Epithelial cell of proximal tubule (primary cell): ENCODE measurements around the gene FAM24A. TPM values are rescaled to one million over a fixed set of nuclear protein-coding genes. Genes with fewer than 3 reads are reported as not detected.

Experiments
- DNase-seq: peaks from one replicate; pipeline ENCODE4 v3.0.0-alpha.2; 2011; ENCODE audit warnings: low read depth
- H3K4me3 ChIP-seq: 2 replicates; pipeline ENCODE4 v1.5.1; 2011; ENCODE audit warnings: low read depth, mild to moderate bottlenecking, low read length
- total RNA-seq: library from RNA; depleted of rRNA; stranded (reverse); fragments of >200 nt; gene quantifications from 2 replicates; pipeline ENCODE4 v1.2.3, GENCODE V29; 2015
- TF ChIP-seq, protein P1 (sequence below): conservative IDR thresholded peaks from 2 replicates; pipeline ENCODE4 v1.5.1; 2012; ENCODE audit warnings: low read depth, mild to moderate bottlenecking, low read length

Gene FAM24A
- total RNA-seq, 1 donor from 2014 or later: not detected

DNA sequence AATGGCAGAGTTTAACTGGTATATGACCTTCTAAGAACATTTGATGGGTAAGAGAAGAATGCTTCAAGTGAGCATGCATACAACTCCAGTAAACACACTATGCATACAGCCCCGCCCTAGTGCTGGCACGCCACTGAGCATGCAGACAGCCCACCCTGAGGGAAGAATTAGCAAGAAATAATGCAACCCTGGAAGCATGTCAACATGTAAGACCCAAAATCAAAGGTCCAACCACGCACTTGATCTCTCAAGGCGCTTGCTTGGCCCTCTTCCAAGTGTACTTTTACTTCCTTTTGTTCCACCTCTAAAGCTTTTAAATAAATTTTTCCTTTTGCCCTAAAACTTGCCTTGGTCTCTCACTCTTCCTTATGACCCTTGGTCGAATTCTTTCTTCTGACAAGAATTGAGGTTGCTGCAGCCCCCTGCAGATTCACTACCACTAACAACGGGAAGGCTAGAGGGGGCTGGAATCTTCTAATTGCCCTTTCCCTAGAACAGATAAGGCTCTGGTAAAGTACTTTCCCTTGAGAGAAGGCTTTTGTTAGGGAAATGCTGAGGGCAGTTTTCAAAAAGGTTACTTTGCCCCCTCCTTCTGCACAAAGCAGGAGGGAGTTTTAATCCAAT lies 34.5 kb upstream of the FAM24A start:
- no peak for DNase-seq
- TF ChIP-seq, protein P1, sequence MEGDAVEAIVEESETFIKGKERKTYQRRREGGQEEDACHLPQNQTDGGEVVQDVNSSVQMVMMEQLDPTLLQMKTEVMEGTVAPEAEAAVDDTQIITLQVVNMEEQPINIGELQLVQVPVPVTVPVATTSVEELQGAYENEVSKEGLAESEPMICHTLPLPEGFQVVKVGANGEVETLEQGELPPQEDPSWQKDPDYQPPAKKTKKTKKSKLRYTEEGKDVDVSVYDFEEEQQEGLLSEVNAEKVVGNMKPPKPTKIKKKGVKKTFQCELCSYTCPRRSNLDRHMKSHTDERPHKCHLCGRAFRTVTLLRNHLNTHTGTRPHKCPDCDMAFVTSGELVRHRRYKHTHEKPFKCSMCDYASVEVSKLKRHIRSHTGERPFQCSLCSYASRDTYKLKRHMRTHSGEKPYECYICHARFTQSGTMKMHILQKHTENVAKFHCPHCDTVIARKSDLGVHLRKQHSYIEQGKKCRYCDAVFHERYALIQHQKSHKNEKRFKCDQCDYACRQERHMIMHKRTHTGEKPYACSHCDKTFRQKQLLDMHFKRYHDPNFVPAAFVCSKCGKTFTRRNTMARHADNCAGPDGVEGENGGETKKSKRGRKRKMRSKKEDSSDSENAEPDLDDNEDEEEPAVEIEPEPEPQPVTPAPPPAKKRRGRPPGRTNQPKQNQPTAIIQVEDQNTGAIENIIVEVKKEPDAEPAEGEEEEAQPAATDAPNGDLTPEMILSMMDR: no peak
- H3K4me3 ChIP-seq: no peak overlapping the region

DNA sequence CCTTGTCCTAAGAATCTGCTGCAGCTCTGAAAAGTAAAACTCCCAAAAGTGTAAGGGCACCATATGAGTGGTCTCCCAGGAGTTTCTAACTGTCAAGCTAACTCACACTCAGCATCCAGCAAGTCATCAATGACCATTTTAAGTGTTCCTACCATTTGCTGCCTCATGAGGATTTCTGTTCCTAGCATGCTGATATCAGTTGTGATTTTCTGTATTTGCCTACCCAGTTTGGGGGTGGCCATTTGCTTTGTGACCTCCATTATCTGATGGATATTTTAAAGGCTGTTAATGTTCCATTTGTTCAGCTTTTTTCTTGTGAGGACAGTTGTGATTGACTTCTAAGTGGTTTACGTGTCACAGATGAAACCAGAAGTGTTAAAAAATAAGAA lies 33.9 kb upstream of the FAM24A start:
- DNase-seq: no peak
- TF ChIP-seq, protein P1: no peak
- H3K4me3 ChIP-seq: no peak overlapping the region

DNA sequence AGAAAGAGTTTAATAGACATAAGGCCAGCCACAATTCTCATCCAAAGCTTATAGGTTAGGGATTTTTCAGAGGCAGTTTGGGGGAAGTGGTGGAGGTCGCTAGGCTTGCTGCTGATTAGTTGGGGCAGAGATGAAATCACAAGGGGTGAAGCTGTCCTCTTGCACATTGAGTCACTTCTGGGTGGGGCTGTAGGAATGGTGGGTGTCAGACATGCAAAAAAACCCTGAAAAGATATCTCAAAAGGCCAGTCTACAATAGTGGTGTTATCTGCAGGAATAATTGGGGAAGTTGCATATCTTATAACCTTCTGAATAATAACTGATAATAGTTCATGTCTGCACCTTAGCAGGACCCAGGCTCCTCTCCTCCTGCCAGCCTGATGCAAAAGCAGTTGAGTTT lies 33.1 kb upstream of the FAM24A start:
- TF ChIP-seq, protein P1: no peak
- no peak overlapping the region for H3K4me3 ChIP-seq
- DNase-seq: no peak

DNA sequence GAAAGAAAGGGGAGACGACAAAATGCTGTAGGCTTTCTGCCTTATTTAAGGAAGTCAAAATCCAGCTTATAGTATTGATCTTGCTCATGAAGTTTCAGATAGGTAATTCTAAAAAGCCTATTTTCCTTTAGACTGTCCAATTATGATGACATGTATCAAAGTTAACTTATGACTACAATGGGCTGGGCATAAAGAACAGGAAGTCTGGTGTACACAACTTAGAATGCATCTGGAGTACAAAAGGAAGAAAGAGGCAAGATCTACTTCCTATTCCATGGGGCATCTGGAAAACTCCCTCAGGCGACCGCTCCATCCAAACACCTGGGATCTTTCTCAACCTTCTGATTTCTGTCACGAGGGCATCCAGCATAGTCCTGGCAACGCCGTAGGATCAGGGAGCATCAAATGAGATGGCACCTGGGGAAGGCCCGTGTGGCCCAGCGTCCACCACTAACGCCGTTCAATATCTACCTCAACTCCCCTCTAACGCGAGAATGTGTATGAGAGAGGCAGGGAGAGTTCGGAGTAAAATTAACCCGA lies 31.5 kb upstream of the FAM24A start:
- no peak for DNase-seq
- TF ChIP-seq, protein P1: no peak
- peak overlapping the region; percentile 73 for H3K4me3 ChIP-seq

DNA sequence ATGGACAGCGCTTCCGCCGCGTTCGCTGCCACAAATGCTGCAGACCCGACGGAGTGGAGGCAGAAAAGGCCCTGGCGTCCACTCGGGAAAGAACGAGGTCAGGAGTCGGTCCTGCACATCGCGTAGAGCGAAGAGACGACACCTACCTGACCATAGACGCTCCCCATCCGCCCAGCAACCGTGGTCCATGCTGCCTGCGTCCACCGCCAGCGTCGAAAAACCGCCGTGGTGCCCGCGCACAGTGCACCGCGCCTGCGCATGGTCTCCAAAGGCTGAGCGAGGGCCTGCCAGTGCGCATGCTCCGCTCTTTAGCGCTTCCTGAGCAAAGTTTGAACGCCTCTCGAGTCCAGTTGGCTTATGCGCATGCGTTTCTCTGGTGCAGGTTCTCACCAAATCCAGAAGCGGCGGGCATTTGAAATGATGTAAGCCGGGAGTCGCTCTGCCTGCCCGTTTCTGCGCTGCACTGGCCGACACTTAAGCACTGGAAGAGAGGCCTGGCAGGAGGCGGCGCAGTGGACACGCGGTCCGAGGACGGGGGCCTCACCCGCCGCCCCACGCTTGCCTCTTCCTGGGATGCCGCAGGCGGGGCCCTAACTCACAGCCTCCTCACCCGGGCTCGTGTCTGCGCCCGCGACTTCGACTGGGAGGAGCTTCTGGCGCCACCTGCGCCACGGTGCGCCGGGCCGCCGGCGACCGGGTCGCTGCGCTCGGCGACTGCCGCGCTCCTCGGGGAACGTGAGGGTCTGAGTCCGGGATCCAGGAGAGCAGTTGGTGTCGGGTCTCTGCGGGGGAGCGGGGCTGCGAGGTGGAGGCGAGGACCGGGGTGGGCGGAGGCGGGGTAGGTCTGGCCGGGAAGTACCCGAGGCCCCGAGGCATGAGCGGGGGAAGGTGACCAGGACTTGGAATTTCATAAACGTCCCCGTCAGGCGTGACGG lies 30.8 kb upstream of the FAM24A start, which contains the start of gene FAM24B:
TSS of gene FAM24B (minus strand) at position 243 of the 935 bp plus-strand sequence. CDS start 29,066 bp downstream, outside the sequence.
- DNase-seq: peak; percentile 83
- H3K4me3 ChIP-seq: peak within 1 kb of the TSS; percentile 73
- TF ChIP-seq, protein P1: peak; percentile 4

DNA sequence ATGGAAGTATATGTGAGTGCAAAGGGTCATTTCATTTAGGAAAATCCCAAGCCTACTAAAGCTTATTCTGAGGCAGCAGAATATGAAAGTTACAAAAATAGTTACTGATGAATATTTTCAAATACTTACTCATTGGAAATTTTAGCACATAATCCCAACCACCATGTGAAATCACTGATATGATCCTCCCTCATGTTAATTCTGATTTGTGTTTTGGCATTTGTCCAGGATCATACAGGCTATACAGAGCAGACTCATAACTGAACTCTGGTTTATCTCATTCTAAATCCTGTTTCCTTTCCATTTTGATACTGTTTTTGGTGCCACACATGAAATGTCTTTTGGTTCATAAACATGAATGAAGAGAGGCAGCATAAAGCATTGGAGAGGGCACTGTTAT lies 27.6 kb upstream of the FAM24A start:
- TF ChIP-seq, protein P1: no peak
- no peak overlapping the region for H3K4me3 ChIP-seq
- no peak for DNase-seq
